Measurements from ENCODE around the gene BTBD9.

BTBD9 gene

DNA sequence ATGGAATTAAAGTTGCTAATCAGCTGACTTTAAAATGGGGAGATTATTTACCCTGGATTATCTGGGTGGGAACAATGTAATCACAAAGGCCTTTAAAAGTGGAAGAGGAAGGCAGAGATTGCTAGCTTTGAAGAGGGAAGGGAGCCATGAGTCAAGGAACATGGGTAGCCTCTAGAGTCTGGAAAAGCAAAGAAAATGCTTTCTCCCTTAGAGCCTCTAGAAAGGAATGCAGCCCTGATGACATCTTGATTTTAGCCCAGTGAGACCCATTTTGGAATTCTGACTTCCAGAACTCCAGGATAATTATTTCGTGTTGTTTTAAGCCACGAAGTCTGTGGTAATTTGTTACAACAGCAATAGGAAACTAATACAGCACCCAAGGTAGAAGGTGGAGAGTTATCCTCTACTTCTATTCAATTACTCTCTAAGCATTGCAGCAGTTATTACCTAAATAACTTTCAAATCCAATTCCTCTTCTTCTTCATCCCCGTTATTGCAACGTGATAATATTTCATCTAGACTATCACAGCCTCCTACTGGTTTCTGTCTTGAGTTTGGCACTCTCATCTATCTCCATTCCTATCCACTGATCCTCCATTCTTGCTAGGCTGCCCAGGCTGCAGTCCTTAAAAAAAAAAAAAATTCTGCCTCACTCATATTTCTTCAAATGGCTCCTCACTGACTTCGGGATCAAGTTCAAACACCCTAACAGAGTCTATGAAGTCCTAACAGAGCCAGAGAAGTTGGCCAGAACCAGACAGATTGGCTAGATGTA is 224.3 kb downstream of the BTBD9 start:
- DNase-seq: no peak
- TF ChIP-seq CTCF (IDR thresholded peaks at IDR 0.05; ENCODE audit: low read depth, low read length): no peak
- no peak overlapping the region for H3K4me3 ChIP-seq (ENCODE audit: low read depth, low read length)
- no peaks in the 10 kb centered on the region for H3K4me1 ChIP-seq
- no peaks in the 10 kb centered on the region for H3K27me3 ChIP-seq
- H3K36me3 ChIP-seq: no peaks in the 10 kb centered on the region
- H3K9me3 ChIP-seq: no peaks in the 10 kb centered on the region

DNA sequence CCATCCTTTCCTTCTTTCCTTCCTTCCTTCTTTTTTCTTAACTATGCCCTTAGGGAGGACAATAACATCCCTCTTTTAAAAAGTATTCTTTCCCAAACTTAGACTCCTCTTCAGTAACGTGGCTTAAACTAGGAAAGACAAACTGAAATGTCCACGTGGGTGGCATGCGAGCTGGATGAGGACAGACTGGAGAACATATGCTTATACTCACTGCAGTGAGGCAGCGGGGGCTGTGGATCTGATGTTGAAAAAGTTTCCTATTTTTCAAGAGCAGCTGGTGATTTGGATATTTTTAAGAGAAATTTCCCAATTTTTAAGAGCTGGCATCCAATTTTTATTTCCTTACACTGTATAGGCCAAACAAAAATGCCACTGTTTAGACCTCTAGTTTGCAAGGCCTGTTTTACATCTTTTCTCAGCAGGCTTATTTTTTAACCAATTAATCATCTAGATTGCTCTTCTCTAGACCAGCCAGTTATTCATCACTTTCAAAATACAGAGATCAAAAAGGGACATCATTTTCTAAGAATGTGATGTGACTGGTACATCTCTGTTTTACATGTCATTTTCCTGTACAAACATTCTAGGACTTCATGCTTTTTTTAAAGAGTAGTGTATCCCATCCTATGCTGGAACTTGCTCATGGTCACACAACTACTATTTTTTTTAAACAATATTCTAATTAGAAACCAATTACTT is 226.5 kb downstream of the BTBD9 start:
- Histone ChIP-seq H3K4me1 (no peaks in the 10 kb centered on the region), H3K36me3 (no peaks in the 10 kb centered on the region), H3K27me3 (no peaks in the 10 kb centered on the region), H3K4me3 (ENCODE audit: low read depth, low read length) (no peak overlapping the region), H3K9me3 (no peaks in the 10 kb centered on the region)
- no peak for DNase-seq
- TF ChIP-seq CTCF (IDR thresholded peaks at IDR 0.05; ENCODE audit: low read depth, low read length): no peak

- no peak overlapping the region for H3K4me3 ChIP-seq (ENCODE audit: low read depth, low read length)
- no peak for DNase-seq
- H3K36me3 ChIP-seq: no peaks in the 10 kb centered on the region
- no peaks in the 10 kb centered on the region for H3K27me3 ChIP-seq
- no peaks in the 10 kb centered on the region for H3K9me3 ChIP-seq
- peaks cover 4% of the 10 kb centered on the region; the same call in 1 of the 2 replicates for H3K4me1 ChIP-seq
- no peak for TF ChIP-seq CTCF (IDR thresholded peaks at IDR 0.05; ENCODE audit: low read depth, low read length)
These were observed 232.5 kb downstream of the BTBD9 start for GRCh38 chr6:38407192-38407591.

GRCh38 chr6:38406096-38406495 is 233.6 kb downstream of the BTBD9 start:
- Histone ChIP-seq H3K4me3 (ENCODE audit: low read depth, low read length) (no peak overlapping the region), H3K4me1 (peaks cover 4% of the 10 kb centered on the region; the same call in 1 of the 2 replicates), H3K36me3 (no peaks in the 10 kb centered on the region), H3K9me3 (no peaks in the 10 kb centered on the region), H3K27me3 (no peaks in the 10 kb centered on the region)
- DNase-seq: no peak
- no peak for TF ChIP-seq CTCF (IDR thresholded peaks at IDR 0.05; ENCODE audit: low read depth, low read length)

GRCh38 chr6:38404900-38405556 is 234.7 kb downstream of the BTBD9 start:
- Histone ChIP-seq H3K4me1 (peaks cover 4% of the 10 kb centered on the region; the same call in 1 of the 2 replicates), H3K27me3 (no peaks in the 10 kb centered on the region), H3K4me3 (ENCODE audit: low read depth, low read length) (no peak overlapping the region), H3K36me3 (no peaks in the 10 kb centered on the region), H3K9me3 (no peaks in the 10 kb centered on the region)
- no peak for TF ChIP-seq CTCF (IDR thresholded peaks at IDR 0.05; ENCODE audit: low read depth, low read length)
- no peak for DNase-seq
